ENCODE results near the gene YRDC. TPM values are rescaled to one million over a fixed set of nuclear protein-coding genes. Genes with fewer than 3 reads are reported as not detected.

Gene YRDC, protein sequence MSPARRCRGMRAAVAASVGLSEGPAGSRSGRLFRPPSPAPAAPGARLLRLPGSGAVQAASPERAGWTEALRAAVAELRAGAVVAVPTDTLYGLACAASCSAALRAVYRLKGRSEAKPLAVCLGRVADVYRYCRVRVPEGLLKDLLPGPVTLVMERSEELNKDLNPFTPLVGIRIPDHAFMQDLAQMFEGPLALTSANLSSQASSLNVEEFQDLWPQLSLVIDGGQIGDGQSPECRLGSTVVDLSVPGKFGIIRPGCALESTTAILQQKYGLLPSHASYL
- total RNA-seq = 14.0 and 15.0 TPM in 2 replicates
- long read RNA-seq, partial matches to known transcripts = 0 of 1 reads
- long read RNA-seq, other reads (novel, unspliced or antisense) = 1 of 1 reads

DNA sequence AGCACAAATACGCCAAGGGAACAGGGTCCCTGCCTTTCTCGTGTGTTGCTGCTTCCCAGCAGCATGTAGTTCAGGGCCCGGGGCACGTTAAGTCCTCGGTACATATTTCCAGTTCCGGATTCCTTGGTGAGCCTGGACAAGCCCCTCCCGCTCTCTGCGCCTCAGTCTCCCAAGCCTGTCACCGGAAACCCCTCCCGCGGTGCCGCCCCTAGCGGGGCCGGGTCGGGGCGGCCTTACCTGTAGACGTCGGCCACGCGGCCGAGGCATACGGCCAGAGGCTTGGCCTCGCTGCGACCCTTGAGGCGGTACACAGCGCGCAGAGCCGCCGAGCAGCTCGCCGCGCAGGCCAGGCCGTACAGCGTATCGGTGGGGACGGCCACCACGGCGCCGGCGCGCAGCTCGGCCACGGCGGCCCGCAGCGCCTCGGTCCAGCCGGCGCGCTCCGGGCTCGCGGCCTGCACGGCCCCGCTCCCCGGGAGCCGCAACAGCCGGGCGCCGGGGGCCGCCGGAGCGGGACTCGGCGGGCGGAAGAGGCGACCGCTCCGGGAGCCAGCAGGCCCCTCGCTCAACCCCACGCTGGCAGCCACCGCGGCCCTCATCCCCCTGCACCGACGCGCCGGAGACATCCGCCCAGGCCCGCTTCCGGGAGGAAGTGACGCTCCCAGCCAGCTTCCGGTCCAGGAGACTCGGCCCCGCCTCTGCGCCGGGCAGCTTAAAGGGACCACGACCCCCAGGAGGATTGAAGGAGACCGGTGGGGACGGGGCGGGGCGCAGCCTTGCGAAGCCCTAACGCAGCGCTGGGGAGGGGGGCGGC lies at the start of gene YRDC, which contains the start of gene C1orf122:
Gene YRDC, minus strand, starts transcription at position 654 of the 814 bp plus-strand sequence. Its CDS starts 28 bp downstream, at position 626.
Gene C1orf122, plus strand, starts transcription at position 236 of the 814 bp plus-strand sequence. CDS start 615 bp downstream, outside the sequence.
- Mint-ChIP-seq H3K36me3 (ENCODE audit: insufficient read depth) (peaks cover 10% of the 10 kb centered on the region), H3K9me3 (ENCODE audit: low read depth) (no peaks in the 10 kb centered on the region), H3K4me3 (ENCODE audit: low read depth) (peak within 1 kb of the TSS; percentile 89), H3K27ac (peak within 1 kb of the TSS; percentile 94), H3K27me3 (no peaks in the 10 kb centered on the region), H3K4me1 (ENCODE audit: low read depth) (peaks cover 7% of the 10 kb centered on the region)
- DNase-seq (ENCODE audit: low spot score, unreplicated experiment) = peak; percentile 85
- TF ChIP-seq, protein P1, sequence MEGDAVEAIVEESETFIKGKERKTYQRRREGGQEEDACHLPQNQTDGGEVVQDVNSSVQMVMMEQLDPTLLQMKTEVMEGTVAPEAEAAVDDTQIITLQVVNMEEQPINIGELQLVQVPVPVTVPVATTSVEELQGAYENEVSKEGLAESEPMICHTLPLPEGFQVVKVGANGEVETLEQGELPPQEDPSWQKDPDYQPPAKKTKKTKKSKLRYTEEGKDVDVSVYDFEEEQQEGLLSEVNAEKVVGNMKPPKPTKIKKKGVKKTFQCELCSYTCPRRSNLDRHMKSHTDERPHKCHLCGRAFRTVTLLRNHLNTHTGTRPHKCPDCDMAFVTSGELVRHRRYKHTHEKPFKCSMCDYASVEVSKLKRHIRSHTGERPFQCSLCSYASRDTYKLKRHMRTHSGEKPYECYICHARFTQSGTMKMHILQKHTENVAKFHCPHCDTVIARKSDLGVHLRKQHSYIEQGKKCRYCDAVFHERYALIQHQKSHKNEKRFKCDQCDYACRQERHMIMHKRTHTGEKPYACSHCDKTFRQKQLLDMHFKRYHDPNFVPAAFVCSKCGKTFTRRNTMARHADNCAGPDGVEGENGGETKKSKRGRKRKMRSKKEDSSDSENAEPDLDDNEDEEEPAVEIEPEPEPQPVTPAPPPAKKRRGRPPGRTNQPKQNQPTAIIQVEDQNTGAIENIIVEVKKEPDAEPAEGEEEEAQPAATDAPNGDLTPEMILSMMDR (IDR thresholded peaks at IDR 0.05; ENCODE audit: unreplicated experiment) = no peak

DNA sequence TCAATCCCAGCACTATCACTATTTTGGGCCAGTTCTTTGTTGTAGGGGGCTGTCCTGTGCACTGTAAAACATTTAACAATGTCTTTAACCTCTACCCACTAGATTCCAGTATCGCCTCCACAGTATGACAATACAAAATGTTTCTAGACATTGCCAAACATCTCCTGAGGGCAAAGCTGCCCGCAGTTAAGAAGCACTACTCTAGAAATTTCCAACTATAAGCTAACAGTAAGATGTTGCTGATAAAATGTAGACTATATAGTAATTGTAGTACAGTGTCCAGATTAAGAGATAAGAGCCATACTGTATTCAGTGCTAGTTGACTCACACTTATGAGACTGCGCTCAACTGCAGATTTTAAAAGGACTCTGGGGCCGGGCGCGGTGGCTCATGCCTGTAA lies 46.4 kb upstream of the YRDC start:
- Mint-ChIP-seq H3K27me3 (no peaks in the 10 kb centered on the region), H3K4me1 (ENCODE audit: low read depth) (peaks cover 5% of the 10 kb centered on the region), H3K27ac (no peak overlapping the region), H3K9me3 (ENCODE audit: low read depth) (no peaks in the 10 kb centered on the region), H3K36me3 (ENCODE audit: insufficient read depth) (peaks cover 8% of the 10 kb centered on the region), H3K4me3 (ENCODE audit: low read depth) (no peak overlapping the region)
- TF ChIP-seq, protein P1 (IDR thresholded peaks at IDR 0.05; ENCODE audit: unreplicated experiment) = no peak
- DNase-seq (ENCODE audit: low spot score, unreplicated experiment) = no peak

DNA sequence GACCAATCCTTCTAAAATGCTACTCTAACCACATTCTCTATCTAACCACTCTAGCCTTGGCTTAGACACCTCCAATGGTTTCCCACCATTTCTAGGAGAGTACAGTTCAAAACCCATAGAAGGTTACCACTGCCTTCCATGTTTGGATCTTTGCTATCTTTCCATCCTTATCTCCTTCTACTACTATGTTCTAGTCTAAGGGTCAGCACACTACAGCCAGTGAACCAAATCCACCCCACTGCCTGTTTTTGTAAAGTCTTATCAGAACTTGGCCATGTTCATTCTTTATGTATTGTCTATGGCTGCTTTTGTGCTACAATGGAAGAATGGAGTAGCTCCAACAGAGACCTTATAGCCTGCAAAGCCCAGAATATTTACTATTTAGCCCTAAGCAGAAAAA lies 45.1 kb upstream of the YRDC start:
- no peak for DNase-seq (ENCODE audit: low spot score, unreplicated experiment)
- no peak overlapping the region for H3K27ac Mint-ChIP-seq
- H3K4me3 Mint-ChIP-seq (ENCODE audit: low read depth) = no peak overlapping the region
- TF ChIP-seq, protein P1 (IDR thresholded peaks at IDR 0.05; ENCODE audit: unreplicated experiment) = no peak
- H3K4me1 Mint-ChIP-seq (ENCODE audit: low read depth) = peaks cover 2% of the 10 kb centered on the region
- peaks cover 8% of the 10 kb centered on the region for H3K36me3 Mint-ChIP-seq (ENCODE audit: insufficient read depth)
- H3K9me3 Mint-ChIP-seq (ENCODE audit: low read depth) = no peaks in the 10 kb centered on the region
- no peaks in the 10 kb centered on the region for H3K27me3 Mint-ChIP-seq

DNA sequence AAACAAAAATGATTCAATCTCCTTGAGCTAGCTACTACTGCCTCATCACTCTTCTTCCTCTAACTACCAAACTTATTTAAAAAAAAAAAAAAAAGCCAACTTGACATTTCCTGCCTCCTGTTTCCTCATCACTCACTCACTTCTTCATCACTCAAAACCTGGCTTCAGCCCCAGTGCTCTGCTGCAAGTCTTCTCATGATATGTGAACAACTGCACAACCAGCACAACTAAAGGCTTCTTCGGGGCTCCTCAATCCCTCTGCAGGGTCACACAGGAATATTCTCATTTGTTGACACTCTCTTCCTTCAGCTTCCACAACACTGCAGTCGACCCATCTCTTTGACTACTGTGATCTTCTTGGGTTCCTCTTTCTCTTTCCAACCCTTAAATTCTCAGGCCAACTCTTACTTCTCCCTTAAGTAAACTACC lies 43.8 kb upstream of the YRDC start:
- H3K9me3 Mint-ChIP-seq (ENCODE audit: low read depth) = no peaks in the 10 kb centered on the region
- H3K4me1 Mint-ChIP-seq (ENCODE audit: low read depth) = peaks cover 2% of the 10 kb centered on the region
- H3K27me3 Mint-ChIP-seq = no peaks in the 10 kb centered on the region
- TF ChIP-seq, protein P1 (IDR thresholded peaks at IDR 0.05; ENCODE audit: unreplicated experiment) = no peak
- H3K27ac Mint-ChIP-seq = no peak overlapping the region
- DNase-seq (ENCODE audit: low spot score, unreplicated experiment) = no peak
- H3K36me3 Mint-ChIP-seq (ENCODE audit: insufficient read depth) = peaks cover 2% of the 10 kb centered on the region
- H3K4me3 Mint-ChIP-seq (ENCODE audit: low read depth) = no peak overlapping the region

DNA sequence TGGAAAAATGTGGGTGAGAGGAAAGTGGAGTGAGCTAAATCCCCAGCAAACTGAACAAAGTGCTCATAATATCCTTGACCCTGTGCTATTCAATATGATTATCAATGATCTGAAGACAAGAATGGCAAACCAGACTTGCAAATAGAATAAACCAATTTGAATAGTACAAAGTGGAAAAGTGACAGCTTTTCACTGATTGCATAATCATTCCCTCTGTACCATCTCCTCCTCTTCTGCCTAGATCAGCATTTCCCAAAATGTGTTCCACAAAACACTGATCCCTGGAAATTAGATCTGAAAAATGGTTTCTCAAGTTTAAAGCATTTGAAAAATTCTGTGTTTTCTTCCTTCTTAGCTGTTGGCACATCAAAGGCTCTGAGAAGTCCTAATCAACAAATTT lies 43.3 kb upstream of the YRDC start:
- Mint-ChIP-seq H3K36me3 (ENCODE audit: insufficient read depth) (peaks cover 2% of the 10 kb centered on the region), H3K27ac (no peak overlapping the region), H3K4me3 (ENCODE audit: low read depth) (no peak overlapping the region), H3K4me1 (ENCODE audit: low read depth) (peaks cover 2% of the 10 kb centered on the region), H3K9me3 (ENCODE audit: low read depth) (no peaks in the 10 kb centered on the region), H3K27me3 (no peaks in the 10 kb centered on the region)
- TF ChIP-seq, protein P1 (IDR thresholded peaks at IDR 0.05; ENCODE audit: unreplicated experiment) = no peak
- DNase-seq (ENCODE audit: low spot score, unreplicated experiment) = no peak
